Heart left ventricle (tissue), 16 donors: ENCODE measurements around the gene GALP. TPM values are rescaled to one million over a fixed set of nuclear protein-coding genes. Genes with fewer than 3 reads are reported as not detected.

Source experiments
- ATAC-seq, 4 donors: fragments of 200-7000 bp; cut with Tn5 transposase; one replicate each; pipeline ENCODE4 v1.9.1; 2020 to 2022; ENCODE audit warnings: moderate library complexity in 4 of 4, mild to moderate bottlenecking in 3 of 4, moderate number of reproducible peaks in 1 of 4
- DNase-seq, 5 donors: peaks; one replicate each; pipeline ENCODE4 v3.0.0-alpha.2; 2020
- H3K27ac ChIP-seq, 12 donors: fragments of 200-600 bp; sonication (generic) in 4 of 12; one replicate each; pipeline versions ENCODE4 v1.5.0 to v1.8.0; 2016 to 2022; ENCODE audit warnings: mild to moderate bottlenecking in 2 of 12
- H3K27me3 ChIP-seq, 9 donors: fragments of 200-600 bp; sonication (generic) in 2 of 9; one replicate each; pipeline versions ENCODE4 v1.5.1 to v1.8.0; 2016 to 2022; ENCODE audit warnings: mild to moderate bottlenecking in 3 of 9
- H3K36me3 ChIP-seq, 9 donors: fragments of 200-600 bp; sonication (generic) in 2 of 9; one replicate each; pipeline versions ENCODE4 v1.5.0 to v1.8.0; 2018 to 2022; ENCODE audit warnings: mild to moderate bottlenecking in 2 of 9
- H3K4me1 ChIP-seq, 12 donors: fragments of 200-600 bp; sonication (generic) in 4 of 12; one replicate each; pipeline versions ENCODE4 v1.5.0 to v1.8.0; 2016 to 2022; ENCODE audit warnings: mild to moderate bottlenecking in 3 of 12
- H3K4me3 ChIP-seq, 12 donors: fragments of 200-600 bp; sonication (generic) in 4 of 12; one replicate each; pipeline versions ENCODE4 v1.5.0 to v1.8.0; 2017 to 2022; ENCODE audit warnings: mild to moderate bottlenecking in 9 of 12, moderate library complexity in 4 of 12
- H3K9me3 ChIP-seq, 12 donors: fragments of 200-600 bp; sonication (generic) in 4 of 12; one replicate each; pipeline versions ENCODE4 v1.5.0 to v1.8.0; 2016 to 2022; ENCODE audit warnings: mild to moderate bottlenecking in 1 of 12
- CTCF ChIP-seq, 12 donors: fragments of 200-600 bp; sonication (generic) in 4 of 12; IDR thresholded peaks; one replicate each; pipeline versions ENCODE4 v1.5.0 to v1.8.0; 2018 to 2022; ENCODE audit warnings: antibody characterized with exemption in 12 of 12, mild to moderate bottlenecking in 5 of 12
- POLR2A ChIP-seq, 2 donors: fragments of 450-650 bp; IDR thresholded peaks; one replicate each; pipeline ENCODE4 v1.6.1; 2017; ENCODE audit warnings: antibody characterized with exemption in 2 of 2, mild to moderate bottlenecking in 2 of 2, moderate library complexity in 2 of 2
- WGBS, 4 donors: extraction: QIAGEN DNeasy Blood & Tissue Kit in 2 of 4; methylation state at CpG; one replicate each; pipeline versions ENCODE4 v1.1.5 to v1.1.7; 2013 to 2018; 5-methylcytosine and 5-hydroxymethylcytosine counted together
- intact Hi-C, 10 donors: fragments of 100-400 bp; cut with DNase I; formaldehyde crosslinking; loops; one replicate each; pipeline versions ENCODE4 v1.11.1 to v1.14.2; 2022
- polyA plus RNA-seq, 2 donors: library from polyadenylated mRNA; stranded (reverse); fragments of 200-250 nt; gene quantifications; one replicate each; pipeline ENCODE4 v1.2.3, GENCODE V29; 2013
- total RNA-seq, 9 donors: library from RNA; depleted of rRNA in 2 of 9; stranded (reverse); fragments of >200 nt in 2 of 9; fragmentation: NEBNext Ultra II Directional in 3 of 9; extraction: Animal tissue kit (Norgen Biotek cat#: 25700) in 3 of 9; gene quantifications; one replicate each; pipeline versions ENCODE4 v1.1.0 to v1.2.4, GENCODE V29; 2016 to 2023
- donor health status: ischemic (EF 13 %, LVEDD 7.1; RV severe dilation, severe dysfunction).
- donor health status: healthy with polysubstance abuse.
- donor health status: DM: no; HTN: yes; CAD: no.
- donor health status: DM: no; HTN: no; CAD: no.
- donor health status: ischemic (EF 25% LVEDD 6.9; RV normal size, moderate dysfunction).
- donor health status: ischemic (EF 25% LVEDD 5.7; RV mildly dilated, moderate dysfunction).
- donor health status: healthy.
- donor health status: DM: yes; HTN: yes; CAD: no.
- donor health status: ischemic (EF 35%, LVEDD 5.7; RV mildly dilated, moderate dysfunction).
- donor health status: nonischemic (EF 11% LVEDD 7.7; RV severe dilation, severe dysfunction).
- donor health status: DM: yes; HTN: yes; CAD: no.
- donor health status: PGD.
- donor health status: ischemic (EF 29% LVEDD 5.4; RV normal size, mild dysfunction).
- donor health status: nonischemic (EF 23%, LVEDD 6.1; RV moderate dilation, normal function).

The GALP gene
- total and polyA plus RNA-seq, 11 donors = not detected

- no peaks in the 10 kb centered on the region for H3K9me3 ChIP-seq
- H3K4me3 ChIP-seq = no peak overlapping the region
- TF ChIP-seq POLR2A (IDR thresholded peaks at IDR 0.05) (no peak), CTCF (IDR thresholded peaks at IDR 0.05) (no peak)
- ATAC-seq (no peak), DNase-seq (no peak)
- WGBS, 4 donors = 95 to 97% (median 95%) methylated on average over 16 of the region's 16 CpGs
- H3K27me3 ChIP-seq = no peaks in the 10 kb centered on the region
- peaks cover 0 to 17% (median 5%) of the 10 kb centered on the region in 12 donors for H3K4me1 ChIP-seq
- H3K27ac ChIP-seq = no peak overlapping the region
- H3K36me3 ChIP-seq = peaks cover 0 to 47% (median 33%) of the 10 kb centered on the region in 9 donors
- intact Hi-C loops = loop anchor here in 3 of 10 donors (5.0 to 10.0 kb wide), 2 partner anchors 73 to 76 kb away; no protein-coding TSS in a partner anchor
These were observed 17.5 kb upstream of the GALP start for GRCh38 chr19:56158170-56158757.

- intact Hi-C loops = loop anchor here in 3 of 10 donors (5.0 to 10.0 kb wide), 2 partner anchors 74 to 77 kb away; no protein-coding TSS in a partner anchor
- ATAC-seq = no peak
- 94 to 97% (median 96%) methylated on average over 9 of the region's 9 CpGs for WGBS, 4 donors
These were observed 16.7 kb upstream of the GALP start for GRCh38 chr19:56159009-56159559.

DNA sequence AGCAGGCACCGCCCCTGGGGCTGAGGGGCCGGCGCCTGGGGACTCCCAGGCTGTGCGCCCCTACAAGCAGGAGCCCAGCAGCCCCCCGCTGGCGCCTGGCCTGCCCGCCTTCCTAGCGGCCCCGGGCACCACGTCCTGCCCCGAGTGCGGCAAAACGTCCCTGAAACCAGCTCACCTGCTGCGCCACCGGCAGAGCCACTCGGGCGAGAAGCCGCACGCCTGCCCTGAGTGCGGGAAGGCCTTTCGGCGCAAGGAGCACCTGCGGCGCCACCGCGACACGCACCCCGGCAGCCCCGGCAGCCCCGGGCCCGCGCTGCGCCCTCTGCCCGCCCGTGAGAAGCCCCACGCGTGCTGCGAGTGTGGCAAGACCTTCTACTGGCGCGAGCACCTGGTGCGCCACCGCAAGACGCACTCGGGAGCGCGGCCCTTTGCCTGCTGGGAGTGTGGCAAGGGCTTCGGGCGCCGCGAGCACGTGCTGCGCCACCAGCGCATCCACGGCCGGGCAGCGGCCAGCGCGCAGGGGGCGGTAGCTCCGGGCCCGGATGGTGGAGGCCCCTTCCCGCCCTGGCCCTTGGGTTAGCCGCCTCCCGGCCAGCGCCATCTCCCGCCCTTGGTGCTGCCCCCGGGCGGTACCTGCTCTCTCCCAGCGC, 16.1 kb upstream of the GALP start:
- Histone ChIP-seq H3K27me3 (no peaks in the 10 kb centered on the region), H3K9me3 (no peaks in the 10 kb centered on the region), H3K4me1 (peaks cover 0 to 13% (median 5%) of the 10 kb centered on the region in 12 donors), H3K27ac (no peak overlapping the region), H3K4me3 (no peak overlapping the region), H3K36me3 (peaks cover 0 to 47% (median 31%) of the 10 kb centered on the region in 9 donors)
- ATAC-seq = no peak
- TF ChIP-seq CTCF (IDR thresholded peaks at IDR 0.05) = no peak
- no peak for TF ChIP-seq POLR2A (IDR thresholded peaks at IDR 0.05)
- intact Hi-C loops = loop anchor here in 3 of 10 donors (5.0 to 10.0 kb wide), 2 partner anchors 75 to 77 kb away; no protein-coding TSS in a partner anchor
- WGBS, 4 donors = 97 to 98% (median 97%) methylated on average over 45 to 69 of the region's 69 CpGs
- no peak for DNase-seq

More at GRCh38 chr19:56159009-56159559, 16.7 kb upstream of the GALP start:
- Histone ChIP-seq H3K4me1 (peaks cover 0 to 14% (median 5%) of the 10 kb centered on the region in 12 donors), H3K36me3 (peaks cover 0 to 47% (median 33%) of the 10 kb centered on the region in 9 donors), H3K9me3 (no peaks in the 10 kb centered on the region), H3K4me3 (no peak overlapping the region), H3K27me3 (no peaks in the 10 kb centered on the region), H3K27ac (no peak overlapping the region)
- DNase-seq = no peak
- TF ChIP-seq POLR2A (IDR thresholded peaks at IDR 0.05) (no peak), CTCF (IDR thresholded peaks at IDR 0.05) (no peak)

DNA sequence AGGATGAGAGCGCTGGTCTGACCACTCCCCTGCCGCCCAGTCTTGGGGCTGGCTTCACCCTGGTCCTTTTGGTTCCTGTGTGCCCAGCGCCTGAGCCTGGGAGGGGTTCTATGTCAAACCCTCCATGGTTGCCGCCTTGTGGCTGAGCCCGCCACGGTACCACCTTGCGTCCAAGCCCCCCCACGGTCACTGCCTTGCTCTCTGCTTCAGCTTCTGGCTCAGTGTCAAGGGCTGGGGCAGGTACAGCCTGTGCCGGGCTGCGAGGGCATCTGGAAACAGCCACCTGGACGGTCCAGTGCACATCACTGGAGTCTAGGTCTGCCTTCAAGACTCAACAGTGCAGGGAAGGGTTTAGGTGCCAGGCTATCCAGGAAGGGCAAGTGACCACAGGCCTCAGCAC, 14.3 kb upstream of the GALP start:
- DNase-seq (no peak), ATAC-seq (no peak)
- Histone ChIP-seq H3K9me3 (no peaks in the 10 kb centered on the region), H3K27me3 (no peaks in the 10 kb centered on the region), H3K4me1 (peaks cover 0 to 8% (median 0%) of the 10 kb centered on the region in 12 donors), H3K27ac (no peak overlapping the region), H3K36me3 (peaks cover 0 to 36% (median 21%) of the 10 kb centered on the region in 9 donors), H3K4me3 (no peak overlapping the region)
- WGBS, 4 donors = 93 to 96% (median 95%) methylated on average over 6 to 11 of the region's 11 CpGs
- TF ChIP-seq CTCF (IDR thresholded peaks at IDR 0.05) = no peak
- TF ChIP-seq POLR2A (IDR thresholded peaks at IDR 0.05) = no peak
- intact Hi-C loops = no loop called here
